OCI-LY7 (cell line): ENCODE data around the gene P3H3.

Source experiments
- EZH2phosphoT487 ChIP-seq: fragments of 200-600 bp; sonication (generic); IDR thresholded peaks from 2 replicates; pipeline ENCODE4 v1.6.1; 2018; ENCODE audit warnings: low read depth, borderline replicate concordance, mild to moderate bottlenecking, mixed run types, antibody characterized with exemption, low read length, moderate library complexity, mixed read lengths
- TF ChIP-seq, protein P1 (sequence below): fragments of 200-600 bp; sonication (generic); conservative IDR thresholded peaks from 2 replicates; pipeline ENCODE4 v1.5.1; 2014; ENCODE audit warnings: mild to moderate bottlenecking, antibody characterized with exemption, low read length, moderate library complexity, mixed read lengths

GRCh38 chr12:6792522-6793201 lies 35.5 kb upstream of the P3H3 start:
- TF ChIP-seq, protein P1, sequence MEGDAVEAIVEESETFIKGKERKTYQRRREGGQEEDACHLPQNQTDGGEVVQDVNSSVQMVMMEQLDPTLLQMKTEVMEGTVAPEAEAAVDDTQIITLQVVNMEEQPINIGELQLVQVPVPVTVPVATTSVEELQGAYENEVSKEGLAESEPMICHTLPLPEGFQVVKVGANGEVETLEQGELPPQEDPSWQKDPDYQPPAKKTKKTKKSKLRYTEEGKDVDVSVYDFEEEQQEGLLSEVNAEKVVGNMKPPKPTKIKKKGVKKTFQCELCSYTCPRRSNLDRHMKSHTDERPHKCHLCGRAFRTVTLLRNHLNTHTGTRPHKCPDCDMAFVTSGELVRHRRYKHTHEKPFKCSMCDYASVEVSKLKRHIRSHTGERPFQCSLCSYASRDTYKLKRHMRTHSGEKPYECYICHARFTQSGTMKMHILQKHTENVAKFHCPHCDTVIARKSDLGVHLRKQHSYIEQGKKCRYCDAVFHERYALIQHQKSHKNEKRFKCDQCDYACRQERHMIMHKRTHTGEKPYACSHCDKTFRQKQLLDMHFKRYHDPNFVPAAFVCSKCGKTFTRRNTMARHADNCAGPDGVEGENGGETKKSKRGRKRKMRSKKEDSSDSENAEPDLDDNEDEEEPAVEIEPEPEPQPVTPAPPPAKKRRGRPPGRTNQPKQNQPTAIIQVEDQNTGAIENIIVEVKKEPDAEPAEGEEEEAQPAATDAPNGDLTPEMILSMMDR, result no peak
- no peak for TF ChIP-seq EZH2phosphoT487
